CD4-positive, alpha-beta T cell treated with Interleukin-17A for 4 hours (primary cell): ENCODE data around the gene RHEX.
"Not testable (repeated sequence)": the region's sequence is repeated elsewhere in the genome, so short reads cannot be mapped to it uniquely, and the experiment has no call there.

Source experiments
- DNase-seq: peaks from one replicate; pipeline ENCODE4 v3.0.0-alpha.2; 2020; ENCODE audit warnings: mixed read lengths

The RHEX gene

GRCh38 chr1:206060844-206061243, 7.9 kb downstream of the RHEX start:
- no peak for DNase-seq

- DNase-seq = no peak
These were observed 9.5 kb downstream of the RHEX start for GRCh38 chr1:206062464-206062863.

GRCh38 chr1:206064001-206064400, 11.0 kb downstream of the RHEX start:
- DNase-seq = not testable (repeated sequence)

- DNase-seq = not testable (repeated sequence)
These were observed 11.5 kb downstream of the RHEX start for GRCh38 chr1:206064501-206064900.

- DNase-seq = no peak
These were observed 12.7 kb downstream of the RHEX start for GRCh38 chr1:206065547-206066145.

GRCh38 chr1:206066479-206067171, 13.7 kb downstream of the RHEX start:
- DNase-seq = no peak

- DNase-seq = no peak
These were observed 14.7 kb downstream of the RHEX start for GRCh38 chr1:206067486-206068227.

GRCh38 chr1:206068314-206068713, 15.3 kb downstream of the RHEX start:
- DNase-seq = no peak

GRCh38 chr1:206070627-206071304, 17.8 kb downstream of the RHEX start:
- no peak for DNase-seq

GRCh38 chr1:206074839-206075238, 21.9 kb downstream of the RHEX start:
- DNase-seq = no peak

GRCh38 chr1:206075786-206076755, 23.1 kb downstream of the RHEX start:
- DNase-seq = no peak

GRCh38 chr1:206079135-206079534, 26.2 kb downstream of the RHEX start:
- no peak for DNase-seq

GRCh38 chr1:206080026-206080820, 27.2 kb downstream of the RHEX start:
- DNase-seq = no peak

GRCh38 chr1:206081856-206082255, 28.9 kb downstream of the RHEX start:
- no peak for DNase-seq

GRCh38 chr1:206082831-206083695, 30.1 kb downstream of the RHEX start:
- no peak for DNase-seq

GRCh38 chr1:206083750-206084149, 30.8 kb downstream of the RHEX start:
- DNase-seq = no peak

- DNase-seq = no peak
These were observed 34.1 kb downstream of the RHEX start for GRCh38 chr1:206087091-206087490.

GRCh38 chr1:206089341-206089740, 36.4 kb downstream of the RHEX start:
- no peak for DNase-seq

- DNase-seq = no peak
These were observed 41.1 kb downstream of the RHEX start for GRCh38 chr1:206094024-206094423.

- no peak for DNase-seq
These were observed 44.4 kb downstream of the RHEX start for GRCh38 chr1:206097381-206097780.
